HG03103 (cell line): ENCODE measurements around the gene GNAO1.

Experiments used
- ATAC-seq: cut with Tn5 transposase; IDR thresholded peaks from one replicate; pipeline ENCODE4 v1.9.1; 2021; ENCODE audit warnings: low read depth; ENCODE audit not compliant: unreplicated experiment

GNAO1 gene

DNA sequence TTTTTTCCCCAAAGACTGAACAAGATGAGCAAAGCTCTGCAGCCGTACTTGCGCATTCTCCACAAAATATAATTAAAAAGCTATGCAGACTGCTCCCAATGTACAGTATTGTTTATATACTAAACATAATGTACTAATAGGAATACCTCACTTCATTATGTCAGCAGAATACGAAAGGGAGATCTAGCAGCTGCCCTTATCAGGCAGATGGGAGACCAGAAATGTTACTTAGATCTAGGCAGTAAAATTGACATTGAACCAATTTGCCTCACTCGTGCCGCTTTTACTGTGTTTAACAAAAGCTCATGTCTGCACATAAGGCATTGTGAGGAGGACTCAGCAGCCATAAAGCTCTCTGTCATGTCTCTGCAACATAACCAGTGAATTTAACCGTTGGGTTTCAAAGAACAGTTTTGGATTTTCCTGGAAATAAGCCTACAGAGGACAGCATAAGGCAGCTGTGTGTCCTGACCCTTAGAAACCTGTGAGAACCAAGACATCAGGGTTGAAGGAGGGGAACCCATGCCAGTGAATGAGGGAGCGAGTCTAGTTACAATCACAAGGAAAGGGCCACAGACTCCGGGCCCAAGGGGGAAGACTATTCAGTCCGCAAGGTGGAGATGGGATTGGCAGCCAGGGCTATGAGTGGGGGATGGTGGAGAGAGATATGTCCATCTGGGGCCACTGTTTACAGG lies 71.4 kb downstream of the GNAO1 start:
- no peak for ATAC-seq

DNA sequence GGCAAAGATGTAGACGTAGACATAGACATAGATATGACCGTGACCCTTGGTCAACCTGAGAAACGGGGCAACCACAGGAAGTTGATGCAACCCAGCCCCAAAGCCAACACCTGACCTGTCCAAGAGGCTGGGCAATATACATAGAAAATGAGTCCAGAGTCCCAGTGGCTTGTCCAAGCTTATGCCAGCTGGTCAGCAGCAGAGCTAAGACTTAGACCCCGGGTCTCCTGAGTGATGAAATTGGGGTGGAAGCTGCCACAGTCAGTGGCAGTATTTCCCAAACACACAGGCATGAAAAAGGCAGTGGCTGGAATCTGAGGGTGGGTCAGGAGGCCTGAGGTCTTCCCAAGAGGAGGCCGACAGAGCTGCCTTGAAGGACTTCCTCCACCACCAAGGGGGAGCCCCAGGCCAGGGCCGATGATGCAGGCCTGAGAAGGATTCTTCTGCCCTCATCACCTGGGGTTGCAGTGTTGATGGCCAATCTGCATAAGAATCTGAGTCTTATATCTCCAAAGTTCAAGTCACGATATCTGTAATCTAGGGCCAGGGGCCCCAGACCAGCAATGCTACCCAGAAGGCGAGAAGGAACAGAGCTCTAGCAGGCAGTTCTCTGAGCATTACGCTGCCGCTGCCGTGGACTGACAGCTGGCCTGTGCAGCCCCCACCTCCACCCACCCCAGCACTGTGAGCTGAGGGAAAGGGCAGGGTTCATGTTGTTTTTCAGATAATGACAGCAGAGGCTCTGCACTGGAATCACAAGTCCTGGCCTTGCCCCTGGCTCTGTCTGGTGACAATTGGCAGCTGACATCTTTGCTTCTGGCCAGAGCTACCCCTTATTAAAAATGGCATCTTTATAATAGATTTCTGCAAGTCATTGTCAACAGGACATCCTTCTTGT lies 72.7 kb downstream of the GNAO1 start:
- ATAC-seq: no peak

GRCh38 chr16:56264609-56264972 lies 73.3 kb downstream of the GNAO1 start:
- ATAC-seq: no peak

- no peak for ATAC-seq
Measured at GRCh38 chr16:56265184-56265583, 73.9 kb downstream of the GNAO1 start.

GRCh38 chr16:56265746-56266145 lies 74.5 kb downstream of the GNAO1 start:
- ATAC-seq: no peak

DNA sequence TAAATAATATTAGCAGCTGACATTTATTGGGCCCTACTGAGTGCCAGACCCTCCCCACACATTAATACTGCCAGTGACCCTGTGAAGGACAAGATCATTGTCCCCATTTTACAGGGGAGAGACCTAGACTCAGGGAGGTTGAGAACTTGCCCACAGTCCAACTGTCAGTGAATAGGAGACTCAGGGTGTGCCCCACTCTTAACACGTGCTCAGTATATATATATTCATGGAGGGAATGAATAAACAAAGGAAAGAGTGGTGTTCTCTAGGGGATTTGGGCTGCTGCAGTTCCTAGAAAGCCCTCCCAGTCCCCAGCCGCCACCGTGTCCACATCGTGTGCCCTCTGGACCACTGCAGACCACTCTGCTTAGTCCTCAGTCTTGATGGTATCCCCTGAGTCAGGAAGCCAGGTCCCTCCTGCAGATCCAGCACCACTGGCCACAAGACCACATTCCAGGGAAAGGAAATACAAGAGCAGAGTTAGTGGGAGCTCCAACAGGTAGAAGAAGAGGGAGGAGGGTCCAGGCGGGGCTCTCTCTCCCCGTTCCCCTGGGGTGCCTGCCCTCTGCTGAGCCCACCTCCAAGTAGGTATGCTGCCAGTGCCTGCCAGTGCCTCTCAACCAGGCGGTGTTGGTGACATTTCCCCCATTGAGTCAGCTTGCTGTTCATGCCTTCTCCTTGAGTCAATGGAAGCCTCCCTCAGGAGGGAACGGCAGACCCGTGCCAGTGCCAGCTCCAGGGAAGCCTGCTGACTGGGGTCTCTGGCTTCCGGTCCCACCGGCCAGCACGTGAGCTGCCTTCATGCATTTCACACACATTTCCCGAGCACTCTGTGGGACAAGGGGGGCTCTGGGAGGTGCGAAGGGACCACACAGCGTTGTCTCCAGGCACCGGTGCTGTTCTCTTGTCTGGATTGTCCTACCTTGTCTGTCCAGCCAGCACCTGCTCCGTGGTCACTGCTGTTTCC lies 75.6 kb downstream of the GNAO1 start:
- ATAC-seq: no peak

DNA sequence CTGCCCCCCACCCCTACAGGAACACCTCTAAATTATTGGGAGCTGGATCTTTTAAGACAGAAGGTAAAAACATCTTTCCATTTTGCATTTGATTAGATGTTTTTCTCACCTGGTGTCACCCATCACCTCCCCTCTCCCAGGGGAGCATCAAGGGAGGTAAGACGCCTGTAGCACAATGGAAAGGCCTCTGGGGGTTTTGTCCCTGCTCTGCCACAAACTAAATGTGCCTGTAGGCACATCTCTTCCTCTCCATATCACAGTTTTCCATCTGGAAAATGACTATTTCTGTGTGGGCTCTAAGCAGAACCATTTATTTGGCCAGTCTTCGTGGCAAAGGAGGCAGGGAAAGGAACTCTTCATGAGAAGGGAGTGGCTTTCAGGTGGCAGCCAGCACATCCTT lies 76.6 kb downstream of the GNAO1 start:
- ATAC-seq: no peak

DNA sequence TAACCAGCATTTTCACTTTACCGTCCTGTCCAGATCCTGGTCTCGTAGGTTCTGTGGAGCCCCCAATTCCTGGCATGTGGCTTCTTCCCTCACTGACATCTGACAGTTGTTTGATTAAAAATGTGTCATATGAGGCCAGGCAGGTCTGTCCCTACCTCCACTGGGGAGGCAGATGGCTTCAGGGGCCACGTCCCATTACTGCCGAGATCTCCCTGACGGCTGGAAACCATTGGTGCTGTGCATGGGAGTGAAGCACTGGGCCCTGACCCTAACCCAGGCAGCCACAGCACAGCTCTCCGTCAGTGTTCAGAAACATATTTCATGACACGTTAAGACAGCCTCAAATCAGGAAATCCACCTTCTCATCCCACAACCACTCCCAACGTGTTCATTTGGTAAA lies 77.5 kb downstream of the GNAO1 start:
- no peak for ATAC-seq

DNA sequence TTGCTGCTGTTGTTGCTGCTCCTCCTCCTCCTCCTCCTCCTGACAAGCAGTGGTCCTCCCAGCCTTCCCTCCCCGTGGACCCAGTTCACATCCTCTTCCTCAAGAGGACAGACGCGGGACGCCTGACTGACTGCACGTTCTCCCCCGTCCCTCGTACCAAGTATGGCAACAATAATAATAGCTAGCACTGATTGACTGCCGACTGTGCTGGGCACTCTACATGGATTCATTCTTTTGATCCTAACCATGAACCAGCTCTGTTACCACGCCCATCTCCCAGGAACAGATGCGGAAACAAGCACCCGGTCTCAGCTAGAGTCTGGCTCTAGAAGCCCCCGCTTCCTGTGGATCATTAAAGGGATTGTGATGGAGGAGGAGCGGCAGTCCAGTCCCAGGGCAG lies 78.0 kb downstream of the GNAO1 start:
- ATAC-seq: no peak

DNA sequence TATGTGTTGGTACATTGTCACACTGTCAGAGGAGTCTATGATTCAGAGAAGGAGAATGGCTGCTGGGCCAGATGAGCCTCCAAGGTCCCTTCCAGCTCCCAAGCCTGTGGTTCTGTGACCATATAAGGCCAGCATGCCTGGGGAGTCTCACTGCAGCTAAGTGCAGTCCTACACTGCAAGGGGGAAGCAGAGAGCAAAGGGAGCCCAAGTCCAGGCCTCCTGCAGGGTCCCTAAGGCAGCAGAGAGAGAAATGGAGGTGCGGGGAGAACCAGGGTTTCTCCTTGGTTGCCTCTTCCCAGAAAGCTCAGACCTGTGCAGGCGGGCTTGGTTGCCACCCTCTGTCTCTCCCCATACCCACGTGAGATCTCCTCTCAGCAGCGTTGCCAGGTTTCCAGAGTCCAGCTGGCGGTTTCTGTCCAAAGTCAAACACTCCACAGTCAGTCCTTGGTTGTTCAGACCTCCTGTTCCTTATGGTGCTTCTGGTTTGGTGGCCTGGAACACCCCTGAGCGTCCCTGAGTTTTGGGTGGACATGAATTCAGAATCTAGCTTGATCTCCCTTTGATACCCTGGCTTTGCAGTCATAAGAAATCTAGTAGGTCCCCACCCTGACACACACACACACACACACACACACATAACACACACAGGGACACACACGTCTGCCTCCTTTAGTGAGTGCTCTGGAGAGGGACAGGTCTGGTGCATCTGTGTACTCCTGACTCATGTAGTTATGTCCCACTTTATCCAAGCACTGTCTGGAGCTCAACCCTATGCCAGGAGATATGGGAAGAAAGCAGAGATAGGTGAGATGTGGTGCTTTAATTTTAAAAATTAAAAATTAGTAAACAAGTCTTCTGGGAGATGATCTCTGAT lies 78.8 kb downstream of the GNAO1 start:
- ATAC-seq: no peak

DNA sequence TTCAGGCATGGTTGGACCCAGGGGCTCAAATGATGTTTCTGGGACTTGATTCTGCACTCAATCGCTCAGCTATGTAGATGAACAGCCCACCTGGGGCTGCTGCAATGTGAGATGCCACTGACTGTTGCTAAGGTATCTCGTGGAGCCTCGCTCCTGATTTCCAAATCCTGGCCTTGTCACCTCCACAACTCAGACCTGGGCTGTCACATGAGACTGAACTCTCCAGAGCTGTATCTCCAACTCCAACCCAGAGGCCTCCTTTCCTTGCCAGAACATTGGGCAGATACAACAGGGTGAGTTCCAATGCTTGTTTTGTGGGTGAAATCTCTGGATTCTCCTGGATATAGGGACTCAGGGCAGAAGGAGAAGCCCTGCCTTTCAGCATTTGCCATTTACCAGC lies 79.5 kb downstream of the GNAO1 start:
- no peak for ATAC-seq

DNA sequence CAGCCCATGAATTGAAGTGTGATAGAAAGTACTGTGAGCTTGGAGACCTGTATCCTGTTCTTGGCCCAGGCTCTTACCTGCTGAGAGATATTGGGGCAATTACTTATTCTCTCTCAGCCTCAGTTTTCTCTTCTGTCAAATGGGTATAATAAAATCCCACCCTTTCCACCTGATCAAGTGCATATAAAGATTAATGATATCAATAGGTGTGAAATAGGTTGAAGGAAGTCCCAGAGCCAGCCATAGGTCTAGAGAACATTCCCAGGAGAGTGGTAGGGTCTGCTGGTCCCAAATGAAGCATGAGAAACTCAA lies 81.2 kb downstream of the GNAO1 start:
- ATAC-seq: no peak

GRCh38 chr16:56273615-56274014 lies 82.3 kb downstream of the GNAO1 start:
- no peak for ATAC-seq

- no peak for ATAC-seq
Measured at GRCh38 chr16:56274369-56274768, 83.1 kb downstream of the GNAO1 start.

DNA sequence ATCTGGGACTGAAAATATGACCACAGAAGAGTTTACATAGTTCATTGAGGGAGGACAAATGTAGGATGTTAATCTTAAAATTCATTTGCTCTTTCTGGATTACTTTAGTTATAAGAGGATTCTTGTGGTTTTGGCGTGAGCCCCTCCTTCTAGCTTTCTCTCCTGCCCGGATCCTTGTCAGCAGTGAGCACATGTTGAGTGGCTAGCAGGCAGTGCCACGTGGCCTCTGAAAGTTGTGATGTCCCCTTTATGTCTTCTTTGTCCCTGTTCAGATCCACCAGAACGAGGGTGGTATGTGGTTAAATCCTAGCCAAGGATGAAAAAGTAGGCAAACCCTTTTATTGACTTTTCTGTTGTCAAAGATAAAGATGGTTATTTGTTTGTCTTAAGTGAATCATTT lies 83.8 kb downstream of the GNAO1 start:
- ATAC-seq: no peak

DNA sequence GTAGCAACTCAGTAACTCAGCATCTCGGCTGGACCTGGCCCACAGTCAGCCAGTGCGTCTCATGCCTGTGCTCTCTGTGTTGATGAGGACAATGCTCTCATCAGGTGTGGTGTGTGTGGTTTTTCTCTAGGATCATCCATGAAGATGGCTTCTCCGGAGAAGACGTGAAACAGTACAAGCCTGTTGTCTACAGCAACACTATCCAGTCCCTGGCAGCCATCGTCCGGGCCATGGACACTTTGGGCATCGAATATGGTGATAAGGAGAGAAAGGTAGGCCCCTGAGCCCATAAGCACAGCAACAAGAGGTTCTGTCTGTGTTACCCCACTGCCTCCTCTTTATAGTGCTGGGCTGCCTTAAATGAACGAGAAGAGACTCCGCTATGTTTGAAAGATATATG lies 84.5 kb downstream of the GNAO1 start:
- no peak for ATAC-seq

DNA sequence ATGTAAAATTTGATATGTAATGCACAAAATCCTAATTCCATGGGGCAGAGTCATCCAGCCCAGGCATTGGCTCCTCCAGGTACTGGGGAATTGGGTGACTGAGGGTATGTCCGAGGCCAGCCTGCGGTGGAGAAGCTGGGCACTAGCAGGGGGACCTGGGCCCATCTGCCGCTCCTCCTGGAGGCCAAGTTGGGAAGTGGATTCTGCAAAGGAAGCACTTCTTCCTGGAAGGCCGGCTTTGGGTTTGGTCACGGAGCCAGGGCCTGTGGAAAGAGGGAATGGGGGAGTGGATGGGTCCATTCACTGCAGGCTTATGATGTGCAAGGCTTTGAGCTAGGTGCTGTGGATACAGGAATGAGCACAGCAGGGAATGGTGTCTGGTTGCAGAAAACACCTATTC lies 85.8 kb downstream of the GNAO1 start:
- no peak for ATAC-seq

DNA sequence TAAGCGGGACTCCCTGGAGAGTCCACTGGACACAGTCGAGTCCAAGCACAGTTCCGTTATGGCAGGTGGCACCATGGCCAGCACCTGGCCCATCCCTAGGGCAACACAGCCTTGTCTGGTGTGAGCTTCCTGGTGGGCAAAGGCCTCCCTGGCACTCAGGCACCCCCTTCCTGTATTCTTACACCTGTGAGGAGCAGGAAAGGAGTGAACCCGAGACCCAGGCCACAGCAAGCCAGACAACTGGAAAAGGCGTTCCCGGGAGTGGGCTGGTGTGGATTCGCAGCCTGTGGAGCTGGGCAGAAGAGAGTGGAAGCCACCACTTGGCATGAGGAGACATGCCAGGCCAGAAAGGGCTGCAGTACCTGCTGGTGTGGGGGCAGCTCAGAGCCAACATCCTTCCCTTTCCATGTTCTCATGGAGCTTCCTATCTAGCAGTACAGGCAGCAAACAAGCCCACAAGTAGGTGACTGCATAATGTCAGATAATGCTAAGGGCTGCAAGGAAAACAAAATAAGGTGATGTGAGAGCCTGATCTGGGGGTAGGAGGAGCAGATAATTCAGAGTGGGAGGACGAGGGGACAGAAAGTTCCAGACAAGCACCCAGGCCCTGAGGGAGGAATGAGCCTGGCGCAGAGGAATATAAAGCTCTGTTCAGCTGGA lies 87.0 kb downstream of the GNAO1 start:
- no peak for ATAC-seq

DNA sequence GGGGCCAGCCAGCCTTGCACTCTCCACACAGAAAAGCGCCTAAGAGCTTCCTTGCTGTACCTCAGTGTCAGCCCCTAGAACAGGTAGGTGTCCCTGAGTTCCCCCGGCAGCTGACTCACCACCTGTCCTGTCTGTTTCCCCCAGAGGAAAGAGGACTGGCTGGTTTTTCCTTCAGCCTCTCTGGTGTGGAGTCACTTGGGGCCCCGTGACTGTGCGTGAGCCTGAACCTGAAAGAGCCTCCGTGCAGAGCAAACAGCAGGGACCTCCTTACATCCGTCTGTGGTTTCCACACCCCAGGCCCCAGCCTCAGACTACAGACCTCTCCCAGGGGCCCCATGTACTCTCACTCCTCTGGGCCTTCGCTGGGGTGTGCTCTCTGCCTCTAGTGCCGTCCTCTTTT lies 87.8 kb downstream of the GNAO1 start:
- peak; percentile 57 for ATAC-seq

DNA sequence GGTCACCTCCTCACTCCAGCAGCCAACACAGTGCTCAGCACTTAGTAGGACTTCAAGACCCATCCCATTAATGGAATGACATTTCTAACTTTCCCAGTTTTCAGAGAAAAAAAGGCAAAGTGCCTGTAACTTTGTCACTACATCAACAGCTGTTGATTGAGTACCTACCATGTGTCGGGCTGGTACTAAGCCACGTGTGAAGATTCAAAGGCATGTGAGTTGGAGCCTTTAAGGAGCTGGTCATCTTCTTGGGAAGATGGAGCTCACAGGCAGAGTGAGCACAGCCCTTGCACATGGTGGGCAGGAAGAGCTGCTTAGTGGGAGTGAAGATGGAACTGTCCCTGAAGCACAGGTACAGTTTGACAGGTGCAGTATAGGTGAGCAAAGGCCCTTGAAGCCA lies 88.6 kb downstream of the GNAO1 start:
- ATAC-seq: no peak
